ENCODE measurements around the gene METTL18.

METTL18 gene

DNA sequence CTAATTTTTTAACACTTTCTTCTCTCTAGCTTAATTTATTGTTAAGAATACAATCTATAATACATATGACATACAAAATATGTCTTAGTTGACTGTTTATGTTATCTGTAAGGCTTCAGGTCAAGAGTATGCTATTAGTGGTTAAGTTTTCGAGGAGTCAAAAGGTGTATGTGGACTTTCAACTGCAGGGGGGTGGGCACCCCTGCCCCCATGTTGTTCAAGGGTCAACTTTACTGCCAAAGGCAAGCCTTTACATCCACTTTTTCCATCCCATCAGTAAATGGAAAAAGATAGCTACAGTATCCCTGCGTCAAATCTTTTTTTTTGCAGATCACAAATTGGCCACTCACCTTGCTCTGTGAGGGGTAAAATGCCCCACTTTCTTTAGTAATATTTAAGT, 6.3 kb downstream of the METTL18 start:
- H3K4me3 ChIP-seq (replicated peaks; ENCODE audit: low read depth, low read length): no peak overlapping the region
- DNase-seq (ENCODE audit: low read depth): no peak
- TF ChIP-seq, protein P1, sequence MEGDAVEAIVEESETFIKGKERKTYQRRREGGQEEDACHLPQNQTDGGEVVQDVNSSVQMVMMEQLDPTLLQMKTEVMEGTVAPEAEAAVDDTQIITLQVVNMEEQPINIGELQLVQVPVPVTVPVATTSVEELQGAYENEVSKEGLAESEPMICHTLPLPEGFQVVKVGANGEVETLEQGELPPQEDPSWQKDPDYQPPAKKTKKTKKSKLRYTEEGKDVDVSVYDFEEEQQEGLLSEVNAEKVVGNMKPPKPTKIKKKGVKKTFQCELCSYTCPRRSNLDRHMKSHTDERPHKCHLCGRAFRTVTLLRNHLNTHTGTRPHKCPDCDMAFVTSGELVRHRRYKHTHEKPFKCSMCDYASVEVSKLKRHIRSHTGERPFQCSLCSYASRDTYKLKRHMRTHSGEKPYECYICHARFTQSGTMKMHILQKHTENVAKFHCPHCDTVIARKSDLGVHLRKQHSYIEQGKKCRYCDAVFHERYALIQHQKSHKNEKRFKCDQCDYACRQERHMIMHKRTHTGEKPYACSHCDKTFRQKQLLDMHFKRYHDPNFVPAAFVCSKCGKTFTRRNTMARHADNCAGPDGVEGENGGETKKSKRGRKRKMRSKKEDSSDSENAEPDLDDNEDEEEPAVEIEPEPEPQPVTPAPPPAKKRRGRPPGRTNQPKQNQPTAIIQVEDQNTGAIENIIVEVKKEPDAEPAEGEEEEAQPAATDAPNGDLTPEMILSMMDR (IDR thresholded peaks at IDR 0.05; ENCODE audit: low read length, missing control alignments): no peak

DNA sequence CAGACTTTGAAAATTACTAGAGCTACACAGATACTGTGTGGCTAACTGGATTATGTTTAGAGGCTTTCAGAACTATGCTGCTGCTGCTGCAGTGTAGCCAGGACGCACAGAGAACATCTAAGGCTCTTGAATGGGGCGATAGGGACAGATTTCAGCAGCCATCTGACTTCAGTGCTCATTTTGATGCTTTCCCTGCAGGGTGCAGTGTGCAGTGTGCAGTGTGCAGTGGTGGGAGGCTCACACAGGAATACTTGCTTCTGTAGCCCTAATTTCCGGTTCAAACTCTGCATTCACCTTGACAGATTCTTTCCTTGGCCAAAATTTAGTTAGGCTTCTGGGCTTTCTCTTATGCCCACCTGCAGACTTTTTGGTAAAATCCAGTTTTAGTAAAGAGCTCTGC, 7.7 kb downstream of the METTL18 start:
- no peak overlapping the region for H3K4me3 ChIP-seq (replicated peaks; ENCODE audit: low read depth, low read length)
- TF ChIP-seq, protein P1 (IDR thresholded peaks at IDR 0.05; ENCODE audit: low read length, missing control alignments): no peak
- DNase-seq (ENCODE audit: low read depth): no peak

DNA sequence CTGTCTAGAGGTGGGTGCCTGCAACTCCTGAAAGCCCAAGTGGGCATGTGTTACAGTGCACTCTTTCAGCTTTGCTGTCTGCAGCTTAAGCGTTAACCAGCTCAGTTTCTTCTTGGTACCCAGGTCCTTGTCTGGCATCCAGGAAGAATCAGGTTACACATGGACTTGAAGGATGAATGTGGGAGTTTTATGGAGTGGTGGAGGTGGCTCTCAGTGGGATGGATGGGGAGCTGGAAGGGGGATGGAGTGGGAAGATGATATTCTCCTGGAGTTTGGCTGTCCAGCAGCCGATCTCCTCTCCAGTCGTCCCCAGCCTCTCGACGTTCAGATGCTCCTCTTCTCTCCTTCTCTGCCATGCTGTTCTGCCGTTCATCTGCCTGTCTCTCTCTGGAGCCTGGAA, 9.4 kb downstream of the METTL18 start:
- TF ChIP-seq, protein P1 (IDR thresholded peaks at IDR 0.05; ENCODE audit: low read length, missing control alignments): no peak
- DNase-seq (ENCODE audit: low read depth): no peak
- H3K4me3 ChIP-seq (replicated peaks; ENCODE audit: low read depth, low read length): no peak overlapping the region

DNA sequence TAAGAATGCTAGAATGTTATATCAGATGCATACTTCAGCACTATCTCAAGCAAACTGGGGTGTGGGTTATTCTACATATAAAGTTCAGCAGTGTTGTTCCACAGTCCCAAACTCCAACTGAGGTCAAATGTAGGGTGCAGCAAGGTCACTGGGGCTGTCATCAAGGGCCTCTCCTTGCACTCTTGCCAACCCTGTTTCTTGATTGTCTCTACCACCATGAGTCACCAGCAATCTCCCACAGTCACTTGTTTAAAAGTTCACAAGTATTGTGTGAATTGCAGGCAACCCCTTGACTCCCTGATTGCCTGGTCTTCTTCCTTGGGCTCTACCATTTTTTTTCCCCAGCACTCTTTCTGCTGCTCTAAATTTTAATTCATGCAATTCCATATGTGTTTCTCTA, 10.6 kb downstream of the METTL18 start:
- no peak for DNase-seq (ENCODE audit: low read depth)
- TF ChIP-seq, protein P1 (IDR thresholded peaks at IDR 0.05; ENCODE audit: low read length, missing control alignments): no peak
- no peak overlapping the region for H3K4me3 ChIP-seq (replicated peaks; ENCODE audit: low read depth, low read length)

DNA sequence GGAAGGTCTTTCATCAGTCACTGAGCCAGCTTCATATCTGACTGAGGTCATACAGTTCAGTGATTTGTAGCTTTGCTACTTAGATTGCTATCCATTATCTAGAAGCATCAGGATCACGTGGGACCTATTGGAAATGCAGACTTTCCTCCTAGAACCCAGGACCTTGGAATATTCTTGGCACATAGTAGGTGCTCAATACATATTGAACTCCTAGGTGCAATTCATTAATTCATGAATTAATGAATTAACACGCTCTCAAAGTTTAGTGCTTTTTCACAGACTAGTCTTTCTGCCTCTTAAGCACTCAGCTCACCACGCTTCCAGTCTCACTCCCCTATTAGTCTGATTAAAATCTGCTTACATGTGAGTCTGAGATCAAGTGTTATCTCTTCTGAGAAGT, 12.1 kb downstream of the METTL18 start:
- H3K4me3 ChIP-seq (replicated peaks; ENCODE audit: low read depth, low read length): no peak overlapping the region
- TF ChIP-seq, protein P1 (IDR thresholded peaks at IDR 0.05; ENCODE audit: low read length, missing control alignments): no peak
- DNase-seq (ENCODE audit: low read depth): no peak

DNA sequence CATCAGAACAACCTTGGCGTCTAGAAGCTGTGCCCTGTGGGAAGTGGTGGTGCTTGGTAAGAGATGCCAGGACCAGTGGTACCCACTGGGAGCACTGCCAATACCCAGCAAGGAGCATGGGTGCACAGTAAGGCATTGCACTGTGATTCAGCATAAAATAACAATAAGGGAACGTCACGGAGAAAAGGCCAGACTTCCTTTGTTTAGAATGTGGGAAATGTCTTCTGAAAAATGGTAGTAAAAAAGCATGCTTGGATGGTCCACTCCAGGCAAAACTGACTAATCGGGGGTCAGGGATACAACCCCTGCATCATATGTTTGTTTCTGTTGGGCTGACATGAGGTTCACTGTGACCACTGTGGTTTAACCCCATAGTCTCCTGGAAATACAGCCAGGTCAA, 14.7 kb downstream of the METTL18 start:
- H3K4me3 ChIP-seq (replicated peaks; ENCODE audit: low read depth, low read length): no peak overlapping the region
- TF ChIP-seq, protein P1 (IDR thresholded peaks at IDR 0.05; ENCODE audit: low read length, missing control alignments): no peak
- DNase-seq (ENCODE audit: low read depth): peak; percentile 60

DNA sequence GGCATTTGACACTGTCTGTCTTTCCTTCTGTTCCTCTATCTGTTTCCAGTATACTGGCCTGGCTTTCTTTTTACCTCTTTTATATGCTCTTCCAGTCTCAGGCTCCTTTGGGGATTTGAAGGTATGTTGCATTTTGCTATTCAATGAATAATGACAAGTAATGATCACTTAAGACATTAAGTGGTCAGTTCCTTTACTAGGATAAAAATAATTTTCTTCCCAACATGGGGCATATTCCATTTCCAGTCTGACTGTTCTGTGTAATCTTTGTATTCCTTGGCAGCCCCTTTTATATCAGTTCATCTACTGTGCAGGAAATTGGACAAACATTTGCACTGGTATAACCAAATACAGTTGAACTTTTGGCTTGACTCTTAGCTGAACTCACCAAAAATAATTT, 15.6 kb downstream of the METTL18 start:
- no peak overlapping the region for H3K4me3 ChIP-seq (replicated peaks; ENCODE audit: low read depth, low read length)
- TF ChIP-seq, protein P1 (IDR thresholded peaks at IDR 0.05; ENCODE audit: low read length, missing control alignments): no peak
- no peak for DNase-seq (ENCODE audit: low read depth)

Data from fibroblast of pulmonary artery (primary cell).